SK-N-SH (cell line): ENCODE results near the gene RPL13.

ENCODE experiments used
- CTCF ChIP-seq: fragments of 200-600 bp; sonication (generic); IDR thresholded peaks from 2 replicates; pipeline ENCODE4 v1.6.1; 2017; ENCODE audit warnings: antibody characterized with exemption, mild to moderate bottlenecking, moderate library complexity
- EP300 ChIP-seq, 2 experiments: IDR thresholded peaks; 2 replicates each; pipeline versions ENCODE4 v1.4.0 to v1.6.1; 2012; ENCODE audit warnings: borderline replicate concordance in 1 of 2, low read depth in 1 of 2, low read length in 1 of 2
- FOXJ3 ChIP-seq: sonication (generic); formaldehyde crosslinking; IDR thresholded peaks from 2 replicates; pipeline ENCODE4 v1.5.1; 2020; ENCODE audit warnings: mild to moderate bottlenecking, missing genetic modification reagents
- FOXM1 ChIP-seq: IDR thresholded peaks from 2 replicates; pipeline ENCODE4 v1.4.0; 2012; ENCODE audit warnings: low read depth, mild to moderate bottlenecking
- GATA2 ChIP-seq: sonication (generic); formaldehyde crosslinking; IDR thresholded peaks from 2 replicates; pipeline ENCODE4 v1.5.0; 2020; ENCODE audit warnings: mild to moderate bottlenecking, missing genetic modification reagents
- MXI1 ChIP-seq: IDR thresholded peaks from 2 replicates; pipeline ENCODE4 v1.6.1; 2012; ENCODE audit warnings: mild to moderate bottlenecking, low read depth, low read length, improper control_type of control experiment
- POLR2AphosphoS5 ChIP-seq: IDR thresholded peaks from 2 replicates; pipeline ENCODE4 v1.6.1; 2012; ENCODE audit warnings: low read depth, low read length
- RFX5 ChIP-seq: IDR thresholded peaks from 2 replicates; pipeline ENCODE4 v1.6.1; 2012; ENCODE audit warnings: mild to moderate bottlenecking, improper control_type of control experiment, low read length
- RXRA ChIP-seq: IDR thresholded peaks from 2 replicates; pipeline ENCODE4 v1.4.0; 2012; ENCODE audit warnings: low read depth, mild to moderate bottlenecking, borderline replicate concordance
- TAF1 ChIP-seq: IDR thresholded peaks from 2 replicates; pipeline ENCODE4 v1.6.1; 2012; ENCODE audit warnings: low read depth, mild to moderate bottlenecking, low read length, moderate library complexity, borderline replicate concordance
- USF1 ChIP-seq: IDR thresholded peaks from 2 replicates; pipeline ENCODE4 v1.4.0; 2012; ENCODE audit warnings: low read depth, borderline replicate concordance
- TF ChIP-seq, protein P1 (sequence below): IDR thresholded peaks from 2 replicates; pipeline ENCODE4 v1.6.1; 2012; ENCODE audit warnings: mild to moderate bottlenecking, low read depth, low read length, moderate library complexity

DNA sequence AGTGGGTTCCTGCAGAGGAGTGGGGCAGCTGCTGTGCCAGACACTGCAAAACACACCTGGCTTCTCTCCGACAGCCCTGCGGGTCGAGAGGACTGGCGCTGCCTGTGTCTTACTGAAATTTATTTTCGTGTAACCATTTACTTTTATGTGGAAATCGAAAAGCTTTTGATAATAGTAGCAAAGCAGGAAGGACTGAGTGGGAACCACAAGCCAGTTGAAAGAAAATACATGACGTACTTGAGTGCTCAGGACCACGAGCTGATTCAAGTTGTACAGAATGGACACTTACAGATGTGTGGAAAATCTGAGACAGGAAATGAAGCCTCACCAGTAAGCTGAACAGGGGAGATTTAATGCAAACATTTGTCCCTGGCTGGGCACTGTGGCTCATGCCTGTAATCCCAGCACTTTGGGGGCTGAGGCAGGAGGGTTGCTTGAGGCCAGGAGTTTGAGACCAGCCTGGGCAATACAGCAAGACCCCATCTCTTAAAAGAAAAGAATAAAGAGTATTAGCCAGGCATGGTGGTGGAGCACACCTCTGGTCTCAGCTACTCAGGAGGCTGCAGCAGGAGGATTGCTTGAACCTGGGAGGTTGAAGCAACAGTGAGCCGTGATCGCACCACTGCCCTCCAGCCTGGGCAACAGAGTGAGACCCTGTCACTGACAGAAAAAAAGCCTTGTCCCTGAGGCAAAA is 11.3 kb upstream of the RPL13 start:
- no peak for TF ChIP-seq CTCF
- TF ChIP-seq USF1: no peak
- TF ChIP-seq, protein P1, sequence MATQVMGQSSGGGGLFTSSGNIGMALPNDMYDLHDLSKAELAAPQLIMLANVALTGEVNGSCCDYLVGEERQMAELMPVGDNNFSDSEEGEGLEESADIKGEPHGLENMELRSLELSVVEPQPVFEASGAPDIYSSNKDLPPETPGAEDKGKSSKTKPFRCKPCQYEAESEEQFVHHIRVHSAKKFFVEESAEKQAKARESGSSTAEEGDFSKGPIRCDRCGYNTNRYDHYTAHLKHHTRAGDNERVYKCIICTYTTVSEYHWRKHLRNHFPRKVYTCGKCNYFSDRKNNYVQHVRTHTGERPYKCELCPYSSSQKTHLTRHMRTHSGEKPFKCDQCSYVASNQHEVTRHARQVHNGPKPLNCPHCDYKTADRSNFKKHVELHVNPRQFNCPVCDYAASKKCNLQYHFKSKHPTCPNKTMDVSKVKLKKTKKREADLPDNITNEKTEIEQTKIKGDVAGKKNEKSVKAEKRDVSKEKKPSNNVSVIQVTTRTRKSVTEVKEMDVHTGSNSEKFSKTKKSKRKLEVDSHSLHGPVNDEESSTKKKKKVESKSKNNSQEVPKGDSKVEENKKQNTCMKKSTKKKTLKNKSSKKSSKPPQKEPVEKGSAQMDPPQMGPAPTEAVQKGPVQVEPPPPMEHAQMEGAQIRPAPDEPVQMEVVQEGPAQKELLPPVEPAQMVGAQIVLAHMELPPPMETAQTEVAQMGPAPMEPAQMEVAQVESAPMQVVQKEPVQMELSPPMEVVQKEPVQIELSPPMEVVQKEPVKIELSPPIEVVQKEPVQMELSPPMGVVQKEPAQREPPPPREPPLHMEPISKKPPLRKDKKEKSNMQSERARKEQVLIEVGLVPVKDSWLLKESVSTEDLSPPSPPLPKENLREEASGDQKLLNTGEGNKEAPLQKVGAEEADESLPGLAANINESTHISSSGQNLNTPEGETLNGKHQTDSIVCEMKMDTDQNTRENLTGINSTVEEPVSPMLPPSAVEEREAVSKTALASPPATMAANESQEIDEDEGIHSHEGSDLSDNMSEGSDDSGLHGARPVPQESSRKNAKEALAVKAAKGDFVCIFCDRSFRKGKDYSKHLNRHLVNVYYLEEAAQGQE: no peak
- no peak for TF ChIP-seq EP300 (IDR thresholded peaks at IDR 0.05; ENCODE audit: borderline replicate concordance in 1 of 2, low read depth in 1 of 2, low read length in 1 of 2)
- no peak for TF ChIP-seq RXRA
- TF ChIP-seq GATA2 (CRISPR knock-in tag): no peak
- no peak for TF ChIP-seq FOXJ3 (CRISPR knock-in tag)
- no peak for TF ChIP-seq POLR2AphosphoS5
- no peak for TF ChIP-seq TAF1
- TF ChIP-seq FOXM1: no peak
- TF ChIP-seq RFX5: no peak
- TF ChIP-seq MXI1: no peak
